H1 (cell line): ENCODE data around the gene ADCY5. TPM values are rescaled to one million over a fixed set of nuclear protein-coding genes. Genes with fewer than 3 reads are reported as not detected.

ENCODE experiments used
- CTCF ChIA-PET: fragments of 300-600 bp; sonication (Branson Sonifier 250); formaldehyde crosslinking; loops from one replicate; lab custom pipeline; 2021; ENCODE audit not compliant: partially characterized antibody; lab: Charles Lee
- POLR2A ChIA-PET: fragments of 300-600 bp; sonication (Branson Sonifier 250); formaldehyde crosslinking; loops from one replicate; lab custom pipeline; 2021; ENCODE audit warnings: inconsistent platforms; ENCODE audit not compliant: partially characterized antibody; lab: Charles Lee
- DNase-seq, 2 experiments: peaks; one replicate each; pipeline versions ENCODE4 v3.0.0 to v3.0.0-alpha.2; 2010 to 2022; ENCODE audit warnings: low spot score in 2 of 2, low read depth in 1 of 2, mixed read lengths in 1 of 2
- FAIRE-seq: peaks from 2 replicates; lab custom pipeline; 2011; peaks lifted over from hg19 to GRCh38; lab: Jason Lieb, UNC
- H2AFZ ChIP-seq: 2 replicates; pipeline ENCODE4 v1.8.1; 2012; ENCODE audit warnings: low read length, inconsistent platforms
- H2AK5ac ChIP-seq: 2 replicates; pipeline ENCODE4 v1.6.1; 2013; ENCODE audit warnings: low read depth, low read length
- H2BK120ac ChIP-seq: replicated peaks from 2 replicates; pipeline ENCODE3; 2013; ENCODE audit warnings: low read depth, low read length, inconsistent platforms
- H2BK12ac ChIP-seq: 2 replicates; pipeline ENCODE4 v1.6.1; 2013; ENCODE audit warnings: low read depth, low read length
- H2BK15ac ChIP-seq: 2 replicates; pipeline ENCODE4 v1.6.1; 2013; ENCODE audit warnings: low read length
- H2BK20ac ChIP-seq: 2 replicates; pipeline ENCODE4 v1.6.1; 2013; ENCODE audit warnings: low read length
- H2BK5ac ChIP-seq: 2 replicates; pipeline ENCODE4 v1.6.1; 2013; ENCODE audit warnings: low read depth, low read length
- H3K14ac ChIP-seq: 2 replicates; pipeline ENCODE4 v1.6.1; 2013; ENCODE audit warnings: inconsistent platforms; ENCODE audit not compliant: insufficient read length
- H3K18ac ChIP-seq: 2 replicates; pipeline ENCODE4 v1.6.1; 2013; ENCODE audit warnings: low read length; ENCODE audit errors: extremely low read depth
- H3K23ac ChIP-seq: 2 replicates; pipeline ENCODE4 v1.6.1; 2013; ENCODE audit warnings: inconsistent platforms; ENCODE audit not compliant: insufficient read length
- H3K23me2 ChIP-seq: 2 replicates; pipeline ENCODE4 v1.6.1; 2013; ENCODE audit warnings: low read depth, low read length
- H3K27ac ChIP-seq: 2 replicates; pipeline ENCODE4 v1.6.1; 2011; ENCODE audit warnings: low read depth, low read length, inconsistent platforms
- H3K27me3 ChIP-seq, 4 experiments: replicated peaks in 1 of 4; 1 replicate in 1 of 4; 2 replicates in 3 of 4; pipeline versions ENCODE4 v1.6.1 to v1.8.1; 2011 to 2013; ENCODE audit warnings: low read length in 3 of 4, mild to moderate bottlenecking in 3 of 4, inconsistent platforms in 2 of 4, mixed read lengths in 2 of 4, moderate library complexity in 1 of 4; ENCODE audit not compliant: control insufficient read depth in 3 of 4, insufficient read depth in 3 of 4; ENCODE audit errors: extremely low read depth in 1 of 4
- H3K36me3 ChIP-seq, 4 experiments: 2 replicates each; pipeline versions ENCODE4 v1.6.1 to v1.8.1; 2011 to 2013; ENCODE audit warnings: mild to moderate bottlenecking in 4 of 4, low read length in 3 of 4, moderate library complexity in 2 of 4, control low read depth in 1 of 4, inconsistent platforms in 1 of 4; ENCODE audit not compliant: insufficient read depth in 4 of 4, control insufficient read depth in 2 of 4
- H3K4ac ChIP-seq: replicated peaks from 2 replicates; pipeline ENCODE3; 2013; ENCODE audit warnings: low read length, low read depth, mixed read lengths, inconsistent platforms; ENCODE audit not compliant: insufficient read length
- H3K4me1 ChIP-seq, 4 experiments: replicated peaks in 1 of 4; 1 replicate in 1 of 4; 2 replicates in 3 of 4; pipeline versions ENCODE4 v1.6.1 to v1.8.1; 2011 to 2013; ENCODE audit warnings: low read length in 3 of 4, inconsistent platforms in 2 of 4, mixed read lengths in 1 of 4; ENCODE audit not compliant: insufficient read depth in 4 of 4, control insufficient read depth in 3 of 4
- H3K4me2 ChIP-seq, 2 experiments: 2 replicates each; pipeline versions ENCODE4 v1.6.1 to v1.8.1; 2011 to 2013; ENCODE audit warnings: low read depth in 2 of 2, low read length in 2 of 2, control low read depth in 1 of 2, inconsistent platforms in 1 of 2, mild to moderate bottlenecking in 1 of 2; ENCODE audit not compliant: insufficient read depth in 1 of 2
- H3K4me3 ChIP-seq, 4 experiments: fragments of 200-600, 300-600 bp in 1 of 4; sonication (generic), shearing (Covaris generic), sonication (Bioruptor Twin) in 1 of 4; 2 replicates each; pipeline versions ENCODE4 v1.5.1 to v1.8.1; 2011 to 2016; ENCODE audit warnings: low read length in 4 of 4, low read depth in 3 of 4, control low read depth in 2 of 4, inconsistent platforms in 2 of 4, mild to moderate bottlenecking in 2 of 4, mixed read lengths in 1 of 4, moderate library complexity in 1 of 4; ENCODE audit not compliant: insufficient read depth in 2 of 4; ENCODE audit errors: extremely low read depth in 1 of 4
- H3K56ac ChIP-seq: replicated peaks from 2 replicates; pipeline ENCODE3; 2013; ENCODE audit warnings: low read depth, mild to moderate bottlenecking, mixed read lengths, low read length, inconsistent platforms; ENCODE audit not compliant: insufficient read length
- H3K79me1 ChIP-seq: 2 replicates; pipeline ENCODE4 v1.6.1; 2013; ENCODE audit warnings: low read depth, low read length, control low read depth
- H3K79me2 ChIP-seq, 2 experiments: 2 replicates each; pipeline versions ENCODE4 v1.6.1 to v1.8.1; 2012 to 2013; ENCODE audit warnings: low read length in 2 of 2, mild to moderate bottlenecking in 2 of 2, inconsistent platforms in 1 of 2; ENCODE audit not compliant: insufficient read depth in 2 of 2, control insufficient read depth in 1 of 2
- H3K9ac ChIP-seq, 4 experiments: replicated peaks in 1 of 4; 1 replicate in 1 of 4; 2 replicates in 3 of 4; pipeline versions ENCODE4 v1.6.1 to v1.8.1; 2011 to 2013; ENCODE audit warnings: low read depth in 3 of 4, low read length in 3 of 4, control low read depth in 2 of 4, mild to moderate bottlenecking in 2 of 4, moderate library complexity in 2 of 4, inconsistent platforms in 1 of 4; ENCODE audit errors: extremely low read depth in 1 of 4
- H3K9me3 ChIP-seq, 2 experiments: 2 replicates each; pipeline versions ENCODE4 v1.6.1 to v1.8.1; 2012 to 2013; ENCODE audit warnings: mild to moderate bottlenecking in 2 of 2, moderate library complexity in 2 of 2, control low read depth in 1 of 2, inconsistent platforms in 1 of 2, low read depth in 1 of 2, low read length in 1 of 2, mixed read lengths in 1 of 2; ENCODE audit not compliant: insufficient read depth in 2 of 2
- H4K20me1 ChIP-seq, 2 experiments: replicated peaks in 1 of 2; 2 replicates each; pipeline versions ENCODE3 to v1.8.1; 2011 to 2013; ENCODE audit warnings: inconsistent platforms in 2 of 2, low read length in 2 of 2, mild to moderate bottlenecking in 1 of 2; ENCODE audit not compliant: insufficient read depth in 2 of 2, control insufficient read depth in 1 of 2
- H4K5ac ChIP-seq: 2 replicates; pipeline ENCODE4 v1.6.1; 2013; ENCODE audit warnings: low read length, low read depth, mixed read lengths, inconsistent platforms; ENCODE audit not compliant: insufficient read length
- H4K8ac ChIP-seq: 2 replicates; pipeline ENCODE4 v1.8.0; 2013; ENCODE audit warnings: mild to moderate bottlenecking, moderate library complexity, low read length, inconsistent platforms; ENCODE audit not compliant: insufficient read depth; ENCODE audit errors: extremely low read depth
- H4K91ac ChIP-seq: replicated peaks from 2 replicates; pipeline ENCODE3; 2013; ENCODE audit warnings: low read length, mixed read lengths, inconsistent platforms; ENCODE audit not compliant: insufficient read length
- JUND ChIP-seq: IDR thresholded peaks from 2 replicates; pipeline ENCODE4 v1.6.1; 2011; ENCODE audit warnings: mild to moderate bottlenecking, improper control_type of control experiment, low read length
- SUZ12 ChIP-seq: fragments of 200-600 bp; sonication (generic); IDR thresholded peaks from 2 replicates; pipeline ENCODE4 v1.6.1; 2012; ENCODE audit warnings: mild to moderate bottlenecking, inconsistent platforms, low read length, moderate library complexity, mixed read lengths
- WGBS, 2 experiments: shearing (Covaris generic) in 1 of 2; methylation state at CpG; one replicate each; pipeline versions ENCODE4 v1.1.6 to v1.1.7; 2013 to 2015; ENCODE audit warnings: low lambda C conversion rate in 2 of 2, mixed read lengths in 2 of 2, inconsistent platforms in 1 of 2, low coverage in 1 of 2, missing lambda C conversion rate in 1 of 2; ENCODE audit not compliant: insufficient replicate concordance in 2 of 2, insufficient coverage in 1 of 2, insufficient read length in 1 of 2; ENCODE audit errors: extremely low coverage in 1 of 2, missing lambda C conversion rate in 1 of 2; 5-methylcytosine and 5-hydroxymethylcytosine counted together
- polyA plus RNA-seq, 7 experiments: library from polyadenylated mRNA; depleted of rRNA in 3 of 7; stranded (reverse) in 5 of 7; unstranded in 2 of 7; fragments of >200 nt in 5 of 7; fragments of 200-250 nt in 2 of 7; gene quantifications; 1 replicate in 5 of 7; 2 replicates in 1 of 7; 4 replicates in 1 of 7; pipeline versions ENCODE4 v1.2.1 to v1.2.3, GENCODE V29; 2011 to 2013; ENCODE audit warnings: missing spikeins in 2 of 7, mixed read lengths in 2 of 7
- total RNA-seq: library from RNA; stranded (reverse); fragmentation: NEBNext Ultra II Directional; extraction: Animal tissue kit (Norgen Biotek cat#: 25700); gene quantifications from 2 replicates; pipeline ENCODE4 v1.2.1, GENCODE V29; 2021

The ADCY5 gene
- total and polyA plus RNA-seq, 2 of the 8 experiments (the other 6 are each of a cell fraction or from before 2014, with no cell fraction given): 18.9 to 40.8 TPM

GRCh38 chr3:123410149-123410515 is 38.8 kb downstream of the ADCY5 start:
- H4K8ac ChIP-seq: peak overlapping the region; percentile 22; the same call in 1 of the 2 replicates
- ChIA-PET CTCF (interaction anchor here (0.7 to 6.8 kb wide), 17 partner anchors 8 to 383 kb away, joined by 3 to 45 read pairs (median 4); partner anchors contain the start of gene SEMA5B), POLR2A (interaction anchor here (1.0 kb wide), 1 partner anchor 120 kb away, joined by 3 read pairs; no protein-coding TSS in a partner anchor)
- no peak overlapping the region for H2BK12ac ChIP-seq
- no peak overlapping the region for H2BK15ac ChIP-seq
- H3K4me3 ChIP-seq: no peak overlapping the region
- H3K18ac ChIP-seq: no peak overlapping the region
- H3K36me3 ChIP-seq: no peaks in the 10 kb centered on the region
- DNase-seq (no peak), FAIRE-seq (no peak)
- H3K27ac ChIP-seq: no peak overlapping the region
- H2BK120ac ChIP-seq: no peak overlapping the region
- H3K79me1 ChIP-seq: peaks cover 3% of the 10 kb centered on the region; the same call in 1 of the 2 replicates
- no peak overlapping the region for H3K23ac ChIP-seq
- no peak overlapping the region for H3K9ac ChIP-seq
- H2BK5ac ChIP-seq: no peak overlapping the region
- H3K79me2 ChIP-seq: no peaks in the 10 kb centered on the region
- H3K23me2 ChIP-seq: no peaks in the 10 kb centered on the region
- no peaks in the 10 kb centered on the region for H3K27me3 ChIP-seq
- no peak overlapping the region for H3K4ac ChIP-seq
- no peak overlapping the region for H4K91ac ChIP-seq
- peaks cover 0 to 16% (median 9%) of the 10 kb centered on the region in 4 experiments for H3K4me1 ChIP-seq
- no peak overlapping the region for H3K14ac ChIP-seq
- H3K4me2 ChIP-seq: no peak overlapping the region
- H2AK5ac ChIP-seq: no peak overlapping the region
- H2BK20ac ChIP-seq: no peak overlapping the region
- H3K9me3 ChIP-seq: no peaks in the 10 kb centered on the region
- H2AFZ ChIP-seq: no peak overlapping the region
- H3K56ac ChIP-seq: no peak overlapping the region
- H4K20me1 ChIP-seq: no peaks in the 10 kb centered on the region
- WGBS, 2 experiments: 100% methylated on average over 1 of the region's 1 CpG; no CpG with 5 or more reads in 1 of the 2 experiments
- no peak overlapping the region for H4K5ac ChIP-seq
- TF ChIP-seq JUND (no peak), SUZ12 (no peak)
